SK-N-SH treated with all-trans-retinoic acid at 6 μM for 48 hours (cell line): ENCODE results near the gene NXN.
A peak's percentile ranks its signal among the peaks of the same experiment; 100 is the strongest.
"Not testable (repeated sequence)": the region's sequence is repeated elsewhere in the genome, so short reads cannot be mapped to it uniquely, and the experiment has no call there.

Source experiments
- ATAC-seq: fragments of 200-7000 bp; cut with Tn5 transposase; 3 replicates; pipeline ENCODE4 v1.9.1; 2020; ENCODE audit warnings: mild to moderate bottlenecking, moderate library complexity
- ARNTL ChIP-seq: fragments of 450-650 bp; formaldehyde crosslinking; IDR thresholded peaks from 2 replicates; pipeline ENCODE4 v1.5.0; 2020; ENCODE audit warnings: low read depth, mild to moderate bottlenecking, moderate library complexity, borderline replicate concordance
- BACH2 ChIP-seq: fragments of 250-450 bp; sonication (Bioruptor Pico); IDR thresholded peaks from 2 replicates; pipeline ENCODE4 v1.9.0; 2021; ENCODE audit warnings: mild to moderate bottlenecking, borderline replicate concordance
- CREB5 ChIP-seq: fragments of 250-450 bp; sonication (Bioruptor Pico); IDR thresholded peaks from 2 replicates; pipeline ENCODE4 v1.5.1; 2020; ENCODE audit warnings: low read depth, mild to moderate bottlenecking, moderate library complexity
- CSRNP3 ChIP-seq: fragments of 250-450 bp; sonication (Bioruptor Pico); IDR thresholded peaks from 2 replicates; pipeline ENCODE4 v1.5.1; 2021; ENCODE audit warnings: mild to moderate bottlenecking, moderate library complexity
- ESRRG ChIP-seq: fragments of 250-450 bp; sonication (Bioruptor Pico); IDR thresholded peaks from 2 replicates; pipeline ENCODE4 v1.6.1; 2021; ENCODE audit warnings: mild to moderate bottlenecking
- GLIS3 ChIP-seq: fragments of 250-450 bp; sonication (Bioruptor Pico); IDR thresholded peaks from 2 replicates; pipeline ENCODE4 v1.5.0; 2020; ENCODE audit warnings: mild to moderate bottlenecking, moderate library complexity
- ISL1 ChIP-seq: fragments of 250-450 bp; sonication (Bioruptor Pico); IDR thresholded peaks from 2 replicates; pipeline ENCODE4 v2.1.2; 2022; ENCODE audit warnings: mild to moderate bottlenecking, moderate library complexity
- OSR1 ChIP-seq: fragments of 250-450 bp; sonication (Bioruptor Pico); IDR thresholded peaks from 2 replicates; pipeline ENCODE4 v1.8.0; 2022; ENCODE audit warnings: moderate library complexity, mild to moderate bottlenecking, inconsistent platforms
- PATZ1 ChIP-seq: fragments of 250-450 bp; sonication (Bioruptor Pico); IDR thresholded peaks from 2 replicates; pipeline ENCODE4 v1.8.0; 2020; ENCODE audit warnings: mild to moderate bottlenecking, moderate library complexity, borderline replicate concordance
- PPARA ChIP-seq: fragments of 250-450 bp; sonication (Bioruptor Pico); IDR thresholded peaks from 2 replicates; pipeline ENCODE4 v1.5.0; 2020; ENCODE audit warnings: mild to moderate bottlenecking, borderline replicate concordance
- RARB ChIP-seq: fragments of 250-450 bp; sonication (Bioruptor Pico); IDR thresholded peaks from 2 replicates; pipeline ENCODE4 v1.8.0; 2021; ENCODE audit warnings: mild to moderate bottlenecking, moderate library complexity
- SNAI2 ChIP-seq: fragments of 250-450 bp; sonication (Bioruptor Pico); IDR thresholded peaks from 2 replicates; pipeline ENCODE4 v1.5.0; 2020; ENCODE audit warnings: mild to moderate bottlenecking, moderate library complexity
- TCF4 ChIP-seq: fragments of 250-450 bp; sonication (Bioruptor Pico); IDR thresholded peaks from 2 replicates; pipeline ENCODE4 v1.8.0; 2021; ENCODE audit warnings: mild to moderate bottlenecking, moderate library complexity, borderline replicate concordance
- TSHZ2 ChIP-seq: fragments of 250-450 bp; sonication (Bioruptor Pico); IDR thresholded peaks from 2 replicates; pipeline ENCODE4 v1.5.0; 2020; ENCODE audit warnings: mild to moderate bottlenecking, moderate library complexity
- ZC3H10 ChIP-seq: fragments of 250-450 bp; sonication (Bioruptor Pico); IDR thresholded peaks from 2 replicates; pipeline ENCODE4 v1.5.1; 2021; ENCODE audit warnings: mild to moderate bottlenecking, moderate library complexity
- ZFP3 ChIP-seq: fragments of 250-450 bp; sonication (Bioruptor Pico); IDR thresholded peaks from 2 replicates; pipeline ENCODE4 v1.5.0; 2020; ENCODE audit warnings: mild to moderate bottlenecking, moderate library complexity
- ZFP30 ChIP-seq: fragments of 450-650 bp; formaldehyde crosslinking; IDR thresholded peaks from 2 replicates; pipeline ENCODE4 v1.5.0; 2022; ENCODE audit warnings: mild to moderate bottlenecking, moderate library complexity
- ZNF565 ChIP-seq: fragments of 450-650 bp; formaldehyde crosslinking; conservative IDR thresholded peaks from 2 replicates; pipeline ENCODE4 v1.5.0; 2020; ENCODE audit warnings: low read depth, mild to moderate bottlenecking, moderate library complexity
- ZNF70 ChIP-seq: fragments of 450-650 bp; formaldehyde crosslinking; IDR thresholded peaks from 2 replicates; pipeline ENCODE4 v1.5.0; 2020; ENCODE audit warnings: mild to moderate bottlenecking, moderate library complexity
- ZNF8 ChIP-seq: fragments of 450-650 bp; formaldehyde crosslinking; IDR thresholded peaks from 2 replicates; pipeline ENCODE4 v1.5.0; 2020; ENCODE audit warnings: mild to moderate bottlenecking, moderate library complexity

NXN gene

GRCh38 chr17:909642-910323, 69.8 kb downstream of the NXN start:
- no peak for TF ChIP-seq ZC3H10
- no peak for TF ChIP-seq RARB (CRISPR knock-in tag)
- TF ChIP-seq PPARA (CRISPR knock-in tag) = no peak
- TF ChIP-seq GLIS3 (CRISPR knock-in tag) = no peak
- TF ChIP-seq ARNTL (CRISPR knock-in tag) = no peak
- no peak for TF ChIP-seq ZNF8 (CRISPR knock-in tag)
- TF ChIP-seq CSRNP3 = no peak
- no peak for TF ChIP-seq ZNF565 (CRISPR knock-in tag)
- TF ChIP-seq CREB5 (CRISPR knock-in tag) = no peak
- no peak for TF ChIP-seq ZFP3 (CRISPR knock-in tag)
- TF ChIP-seq, all 23 proteins: peak for 0
- ATAC-seq = no peak

- no peak for ATAC-seq
- TF ChIP-seq ESRRG (CRISPR knock-in tag) = no peak
- TF ChIP-seq PPARA (CRISPR knock-in tag) = no peak
Measured at GRCh38 chr17:907725-908124, 71.9 kb downstream of the NXN start.

- not testable (repeated sequence) for ATAC-seq
Measured at GRCh38 chr17:905708-906107, 73.9 kb downstream of the NXN start.

- ATAC-seq = peak; percentile 91
- TF ChIP-seq CSRNP3 (no peak), ZFP3 (CRISPR knock-in tag) (peak; percentile 53; the same call in 1 of the 2 replicates)
Measured at GRCh38 chr17:903691-904481, 75.7 kb downstream of the NXN start.

- no peak for ATAC-seq
- TF ChIP-seq PATZ1 (CRISPR knock-in tag) (no peak), TCF4 (CRISPR knock-in tag) (no peak), ZNF70 (CRISPR knock-in tag) (no peak), CREB5 (CRISPR knock-in tag) (no peak), RARB (CRISPR knock-in tag) (no peak), TSHZ2 (no peak), GLIS3 (CRISPR knock-in tag) (no peak), ZFP3 (CRISPR knock-in tag) (no peak), SNAI2 (CRISPR knock-in tag) (no peak), ARNTL (CRISPR knock-in tag) (no peak), PPARA (CRISPR knock-in tag) (no peak), OSR1 (CRISPR knock-in tag) (no peak), BACH2 (no peak), ZNF8 (CRISPR knock-in tag) (no peak), ZNF565 (CRISPR knock-in tag) (no peak), ISL1 (CRISPR knock-in tag) (no peak), ZFP30 (no peak), CSRNP3 (no peak)
Measured at GRCh38 chr17:902463-902862, 77.1 kb downstream of the NXN start.
